SK-N-SH (cell line): ENCODE results near the gene TFPI2. TPM values are rescaled to one million over a fixed set of nuclear protein-coding genes. Genes with fewer than 3 reads are reported as not detected.

Source experiments
- CTCF ChIA-PET: fragments of 300-600, 350-600 bp; formaldehyde crosslinking; extraction: SDS; loops from one replicate; lab custom pipeline; 2021; lab: Yijun Ruan, JAX
- POLR2A ChIA-PET: fragments of 350-600 bp; sonication (Branson Sonifier 250); formaldehyde crosslinking; extraction: SDS; loops from one replicate; lab custom pipeline; 2020; ENCODE audit warnings: antibody characterized with exemption, inconsistent platforms; lab: Yijun Ruan, JAX
- DNase-seq: peaks from one replicate; pipeline ENCODE4 v3.0.0; 2012
- H2AFZ ChIP-seq: fragments of 200-600 bp; sonication (generic); 2 replicates; pipeline ENCODE4 v1.8.1; 2016; ENCODE audit warnings: antibody characterized with exemption, mild to moderate bottlenecking, low read depth
- H3F3A ChIP-seq: fragments of 200-600 bp; sonication (generic); replicated peaks from 2 replicates; pipeline ENCODE3; 2016; ENCODE audit warnings: antibody characterized with exemption, mild to moderate bottlenecking; ENCODE audit not compliant: insufficient read depth
- H3K27ac ChIP-seq, 2 experiments: fragments of 200-500 bp in 1 of 2; fragments of 200-600 bp in 1 of 2; sonication (Bioruptor generic) in 1 of 2; sonication (generic), shearing (Covaris generic) in 1 of 2; 2 replicates each; pipeline versions ENCODE4 v1.5.1 to v1.6.1; 2014 to 2016; ENCODE audit warnings: low read depth in 2 of 2, inconsistent platforms in 1 of 2, low read length in 1 of 2, mild to moderate bottlenecking in 1 of 2, mixed read lengths in 1 of 2
- H3K27me3 ChIP-seq: fragments of 200-600 bp; sonication (generic), shearing (Covaris generic); 2 replicates; pipeline ENCODE4 v1.6.1; 2016; ENCODE audit warnings: mixed run types; ENCODE audit not compliant: insufficient read depth
- H3K36me3 ChIP-seq, 2 experiments: fragments of 200-500 bp in 1 of 2; fragments of 200-600 bp in 1 of 2; sonication (Bioruptor generic) in 1 of 2; sonication (generic) in 1 of 2; replicated peaks in 1 of 2; 2 replicates each; pipeline versions ENCODE3 to v1.5.1; 2014 to 2016; ENCODE audit warnings: low read length in 1 of 2, mild to moderate bottlenecking in 1 of 2; ENCODE audit not compliant: insufficient read depth in 2 of 2, control insufficient read depth in 1 of 2
- H3K4me1 ChIP-seq, 2 experiments: fragments of 200-500 bp in 1 of 2; fragments of 200-600 bp in 1 of 2; sonication (Bioruptor generic) in 1 of 2; sonication (generic), shearing (Covaris generic) in 1 of 2; 2 replicates each; pipeline versions ENCODE4 v1.5.1 to v1.6.1; 2014 to 2016; ENCODE audit warnings: low read depth in 1 of 2, low read length in 1 of 2, mixed run types in 1 of 2; ENCODE audit not compliant: insufficient read depth in 2 of 2, control insufficient read depth in 1 of 2
- H3K4me2 ChIP-seq: fragments of 200-600 bp; sonication (generic), shearing (Covaris generic); 2 replicates; pipeline ENCODE4 v1.6.1; 2017; ENCODE audit warnings: mixed run types
- H3K4me3 ChIP-seq, 2 experiments: fragments of 200-500 bp in 1 of 2; fragments of 200-600 bp in 1 of 2; sonication (Bioruptor generic) in 1 of 2; sonication (generic), shearing (Covaris generic) in 1 of 2; 2 replicates each; pipeline versions ENCODE4 v1.5.1 to v1.8.1; 2014 to 2016; ENCODE audit warnings: low read depth in 2 of 2, inconsistent platforms in 1 of 2, low read length in 1 of 2, mild to moderate bottlenecking in 1 of 2, mixed read lengths in 1 of 2, moderate library complexity in 1 of 2
- H3K79me2 ChIP-seq: fragments of 200-600 bp; sonication (generic); 2 replicates; pipeline ENCODE4 v1.8.1; 2017; ENCODE audit warnings: mild to moderate bottlenecking; ENCODE audit not compliant: insufficient read depth
- H3K9ac ChIP-seq: fragments of 200-600 bp; sonication (generic); 2 replicates; pipeline ENCODE4 v1.6.1; 2017; ENCODE audit warnings: mixed run types
- H3K9me2 ChIP-seq: fragments of 200-600 bp; sonication (generic); 2 replicates; pipeline ENCODE4 v1.6.1; 2017; ENCODE audit warnings: mixed run types
- H3K9me3 ChIP-seq: fragments of 200-600 bp; sonication (generic); 2 replicates; pipeline ENCODE4 v1.6.1; 2017; ENCODE audit warnings: mixed run types, mild to moderate bottlenecking, moderate library complexity
- H4K20me1 ChIP-seq: fragments of 200-600 bp; sonication (generic); 2 replicates; pipeline ENCODE4 v1.6.1; 2017; ENCODE audit warnings: mild to moderate bottlenecking, mixed run types; ENCODE audit not compliant: insufficient read depth
- CHD2 ChIP-seq: fragments of 150-350 bp; IDR thresholded peaks from 2 replicates; pipeline ENCODE4 v1.6.1; 2018; ENCODE audit warnings: low read length; ENCODE audit not compliant: partially characterized antibody
- ELF1 ChIP-seq: IDR thresholded peaks from 2 replicates; pipeline ENCODE4 v1.4.0; 2012
- EP300 ChIP-seq, 2 experiments: IDR thresholded peaks; 2 replicates each; pipeline versions ENCODE4 v1.4.0 to v1.6.1; 2012; ENCODE audit warnings: borderline replicate concordance in 1 of 2, low read depth in 1 of 2, low read length in 1 of 2
- FOSL2 ChIP-seq: IDR thresholded peaks from 2 replicates; pipeline ENCODE4 v1.4.0; 2012; ENCODE audit warnings: low read depth, mild to moderate bottlenecking, moderate library complexity, borderline replicate concordance
- FOXJ3 ChIP-seq: sonication (generic); formaldehyde crosslinking; IDR thresholded peaks from 2 replicates; pipeline ENCODE4 v1.5.1; 2020; ENCODE audit warnings: mild to moderate bottlenecking, missing genetic modification reagents
- FOXM1 ChIP-seq: IDR thresholded peaks from 2 replicates; pipeline ENCODE4 v1.4.0; 2012; ENCODE audit warnings: low read depth, mild to moderate bottlenecking
- GABPA ChIP-seq: IDR thresholded peaks from 2 replicates; pipeline ENCODE4 v1.4.0; 2012; ENCODE audit warnings: low read depth, mild to moderate bottlenecking
- JUND ChIP-seq: IDR thresholded peaks from 2 replicates; pipeline ENCODE4 v1.4.0; 2012
- MAX ChIP-seq: IDR thresholded peaks from 2 replicates; pipeline ENCODE4 v1.4.0; 2012; ENCODE audit warnings: low read depth
- NFIC ChIP-seq: IDR thresholded peaks from 2 replicates; pipeline ENCODE4 v1.4.0; 2012; ENCODE audit warnings: borderline replicate concordance
- NRF1 ChIP-seq: IDR thresholded peaks from 2 replicates; pipeline ENCODE4 v1.6.1; 2012; ENCODE audit warnings: low read depth, mild to moderate bottlenecking, low read length
- PBX3 ChIP-seq: IDR thresholded peaks from 2 replicates; pipeline ENCODE4; 2012
- RAD21 ChIP-seq: IDR thresholded peaks from 2 replicates; pipeline ENCODE4 v1.6.1; 2012; ENCODE audit warnings: mild to moderate bottlenecking, low read length
- RCOR1 ChIP-seq: fragments of 150-350 bp; IDR thresholded peaks from 2 replicates; pipeline ENCODE4 v1.6.1; 2017; ENCODE audit warnings: antibody characterized with exemption, low read length
- RFX5 ChIP-seq: IDR thresholded peaks from 2 replicates; pipeline ENCODE4 v1.6.1; 2012; ENCODE audit warnings: mild to moderate bottlenecking, improper control_type of control experiment, low read length
- RXRA ChIP-seq: IDR thresholded peaks from 2 replicates; pipeline ENCODE4 v1.4.0; 2012; ENCODE audit warnings: low read depth, mild to moderate bottlenecking, borderline replicate concordance
- SMC3 ChIP-seq: IDR thresholded peaks from 2 replicates; pipeline ENCODE4 v1.6.1; 2012; ENCODE audit warnings: low read depth, low read length, improper control_type of control experiment
- TAF1 ChIP-seq: IDR thresholded peaks from 2 replicates; pipeline ENCODE4 v1.6.1; 2012; ENCODE audit warnings: low read depth, mild to moderate bottlenecking, low read length, moderate library complexity, borderline replicate concordance
- TCF12 ChIP-seq: IDR thresholded peaks from 2 replicates; pipeline ENCODE4 v1.4.0; 2012
- TEAD4 ChIP-seq: IDR thresholded peaks from 2 replicates; pipeline ENCODE4 v1.4.0; 2012; ENCODE audit warnings: mild to moderate bottlenecking, borderline replicate concordance; ENCODE audit not compliant: insufficient read depth
- YY1 ChIP-seq: IDR thresholded peaks from 2 replicates; pipeline ENCODE4 v1.4.0; 2012; ENCODE audit warnings: low read depth, mild to moderate bottlenecking
- WGBS: methylation state at CpG from one replicate; pipeline ENCODE4 v1.1.6; 2017; ENCODE audit warnings: low lambda C conversion rate; 5-methylcytosine and 5-hydroxymethylcytosine counted together
- polyA plus RNA-seq, 3 experiments: library from polyadenylated mRNA; depleted of rRNA; stranded (reverse); fragments of >200 nt; gene quantifications; 2 replicates each; pipeline ENCODE4 v1.2.3, GENCODE V29; 2012

Gene TFPI2
- polyA plus RNA-seq, 1 of the 3 experiments (the other 2 are of a cell fraction), result 17.7 TPM

- Histone ChIP-seq H3K36me3 (no peaks in the 10 kb centered on the region), H3K9me3 (no peaks in the 10 kb centered on the region), H2AFZ (no peak overlapping the region), H3K9ac (no peak overlapping the region), H3K27ac (peak overlapping the region in 1 of 2 experiments; percentile 22; a peak in 1 of 4 replicates), H3K4me2 (no peak overlapping the region), H4K20me1 (no peaks in the 10 kb centered on the region), H3K4me1 (peaks cover 0 to 16% of the 10 kb centered on the region in 2 experiments; a peak in 2 of 4 replicates), H3K9me2 (no peaks in the 10 kb centered on the region), H3F3A (no peaks in the 10 kb centered on the region), H3K27me3 (no peaks in the 10 kb centered on the region), H3K79me2 (no peaks in the 10 kb centered on the region), H3K4me3 (no peak overlapping the region)
- WGBS, result 53% methylated on average over 1 of the region's 1 CpG
- TF ChIP-seq FOXM1 (no peak), JUND (peak; percentile 64), TCF12 (peak; percentile 12; the same call in 1 of the 2 replicates), ELF1 (no peak), FOSL2 (peak; percentile 57), GABPA (no peak), TEAD4 (no peak), NFIC (no peak), YY1 (no peak), TAF1 (no peak), RAD21 (no peak), FOXJ3 (CRISPR knock-in tag) (no peak), RXRA (0 out of 2 replicates have a peak, but pooled peaks have one; percentile 20), MAX (no peak), RCOR1 (no peak), EP300 (IDR thresholded peaks at IDR 0.05; ENCODE audit: borderline replicate concordance in 1 of 2, low read depth in 1 of 2, low read length in 1 of 2) (peak in 1 of 2 experiments; percentile 24; a peak in 1 of 4 replicates), NRF1 (no peak), RFX5 (no peak)
- ChIA-PET CTCF (no interaction called here), POLR2A (interaction anchor here (0.6 kb wide), 1 partner anchor 79 kb away, joined by 3 read pairs; no protein-coding TSS in a partner anchor)
- no peak for DNase-seq
Measured at GRCh38 chr7:93843260-93843659, 47.3 kb downstream of the TFPI2 start.

GRCh38 chr7:93838966-93839365 lies 51.6 kb downstream of the TFPI2 start:
- WGBS, result 74% methylated on average over 1 of the region's 1 CpG
- H2AFZ ChIP-seq, result peak overlapping the region; percentile 36; the same call in 1 of the 2 replicates
- H3K79me2 ChIP-seq, result no peaks in the 10 kb centered on the region
- H3F3A ChIP-seq, result no peaks in the 10 kb centered on the region
- no peak overlapping the region for H3K4me2 ChIP-seq
- TF ChIP-seq GABPA (no peak), SMC3 (no peak), CHD2 (no peak), PBX3 (no peak), FOXM1 (no peak), RFX5 (no peak), JUND (no peak)
- H4K20me1 ChIP-seq, result no peaks in the 10 kb centered on the region
- ChIA-PET POLR2A (no interaction called here), CTCF (interaction anchor here (1.0 to 1.8 kb wide), 3 partner anchors 29 to 1638 kb away, joined by 4 to 7 read pairs (median 7); no protein-coding TSS in a partner anchor)
- no peaks in the 10 kb centered on the region for H3K9me3 ChIP-seq
- DNase-seq, result no peak
- H3K4me1 ChIP-seq, result peaks cover 0 to 31% of the 10 kb centered on the region in 2 experiments; a peak in 2 of 4 replicates
- no peaks in the 10 kb centered on the region for H3K9me2 ChIP-seq
- no peaks in the 10 kb centered on the region for H3K36me3 ChIP-seq
- peak overlapping the region in 1 of 2 experiments; percentile 82; a peak in 2 of 4 replicates for H3K27ac ChIP-seq
- H3K27me3 ChIP-seq, result no peaks in the 10 kb centered on the region
- no peak overlapping the region for H3K4me3 ChIP-seq
- no peak overlapping the region for H3K9ac ChIP-seq
